H1 (cell line): ENCODE data around the gene PPP6C. TPM values are rescaled to one million over a fixed set of nuclear protein-coding genes. Genes with fewer than 3 reads are reported as not detected.

ENCODE experiments used
- CTCF ChIA-PET: fragments of 300-600 bp; sonication (Branson Sonifier 250); formaldehyde crosslinking; loops from one replicate; lab custom pipeline; 2021; ENCODE audit not compliant: partially characterized antibody; lab: Charles Lee
- POLR2A ChIA-PET: fragments of 300-600 bp; sonication (Branson Sonifier 250); formaldehyde crosslinking; loops from one replicate; lab custom pipeline; 2021; ENCODE audit warnings: inconsistent platforms; ENCODE audit not compliant: partially characterized antibody; lab: Charles Lee
- DNase-seq, 2 experiments: peaks; one replicate each; pipeline versions ENCODE4 v3.0.0 to v3.0.0-alpha.2; 2010 to 2022; ENCODE audit warnings: low spot score in 2 of 2, low read depth in 1 of 2, mixed read lengths in 1 of 2
- FAIRE-seq: peaks from 2 replicates; lab custom pipeline; 2011; peaks lifted over from hg19 to GRCh38; lab: Jason Lieb, UNC
- H2AFZ ChIP-seq: 2 replicates; pipeline ENCODE4 v1.8.1; 2012; ENCODE audit warnings: low read length, inconsistent platforms
- H2AK5ac ChIP-seq: 2 replicates; pipeline ENCODE4 v1.6.1; 2013; ENCODE audit warnings: low read depth, low read length
- H2BK120ac ChIP-seq: replicated peaks from 2 replicates; pipeline ENCODE3; 2013; ENCODE audit warnings: low read depth, low read length, inconsistent platforms
- H2BK12ac ChIP-seq: 2 replicates; pipeline ENCODE4 v1.6.1; 2013; ENCODE audit warnings: low read depth, low read length
- H2BK15ac ChIP-seq: 2 replicates; pipeline ENCODE4 v1.6.1; 2013; ENCODE audit warnings: low read length
- H2BK20ac ChIP-seq: 2 replicates; pipeline ENCODE4 v1.6.1; 2013; ENCODE audit warnings: low read length
- H2BK5ac ChIP-seq: 2 replicates; pipeline ENCODE4 v1.6.1; 2013; ENCODE audit warnings: low read depth, low read length
- H3K14ac ChIP-seq: 2 replicates; pipeline ENCODE4 v1.6.1; 2013; ENCODE audit warnings: inconsistent platforms; ENCODE audit not compliant: insufficient read length
- H3K18ac ChIP-seq: 2 replicates; pipeline ENCODE4 v1.6.1; 2013; ENCODE audit warnings: low read length; ENCODE audit errors: extremely low read depth
- H3K23ac ChIP-seq: 2 replicates; pipeline ENCODE4 v1.6.1; 2013; ENCODE audit warnings: inconsistent platforms; ENCODE audit not compliant: insufficient read length
- H3K23me2 ChIP-seq: 2 replicates; pipeline ENCODE4 v1.6.1; 2013; ENCODE audit warnings: low read depth, low read length
- H3K27ac ChIP-seq: 2 replicates; pipeline ENCODE4 v1.6.1; 2011; ENCODE audit warnings: low read depth, low read length, inconsistent platforms
- H3K27me3 ChIP-seq, 4 experiments: replicated peaks in 1 of 4; 1 replicate in 1 of 4; 2 replicates in 3 of 4; pipeline versions ENCODE4 v1.6.1 to v1.8.1; 2011 to 2013; ENCODE audit warnings: low read length in 3 of 4, mild to moderate bottlenecking in 3 of 4, inconsistent platforms in 2 of 4, mixed read lengths in 2 of 4, moderate library complexity in 1 of 4; ENCODE audit not compliant: control insufficient read depth in 3 of 4, insufficient read depth in 3 of 4; ENCODE audit errors: extremely low read depth in 1 of 4
- H3K36me3 ChIP-seq, 4 experiments: 2 replicates each; pipeline versions ENCODE4 v1.6.1 to v1.8.1; 2011 to 2013; ENCODE audit warnings: mild to moderate bottlenecking in 4 of 4, low read length in 3 of 4, moderate library complexity in 2 of 4, control low read depth in 1 of 4, inconsistent platforms in 1 of 4; ENCODE audit not compliant: insufficient read depth in 4 of 4, control insufficient read depth in 2 of 4
- H3K4ac ChIP-seq: replicated peaks from 2 replicates; pipeline ENCODE3; 2013; ENCODE audit warnings: low read length, low read depth, mixed read lengths, inconsistent platforms; ENCODE audit not compliant: insufficient read length
- H3K4me1 ChIP-seq, 4 experiments: replicated peaks in 1 of 4; 1 replicate in 1 of 4; 2 replicates in 3 of 4; pipeline versions ENCODE4 v1.6.1 to v1.8.1; 2011 to 2013; ENCODE audit warnings: low read length in 3 of 4, inconsistent platforms in 2 of 4, mixed read lengths in 1 of 4; ENCODE audit not compliant: insufficient read depth in 4 of 4, control insufficient read depth in 3 of 4
- H3K4me2 ChIP-seq, 2 experiments: 2 replicates each; pipeline versions ENCODE4 v1.6.1 to v1.8.1; 2011 to 2013; ENCODE audit warnings: low read depth in 2 of 2, low read length in 2 of 2, control low read depth in 1 of 2, inconsistent platforms in 1 of 2, mild to moderate bottlenecking in 1 of 2; ENCODE audit not compliant: insufficient read depth in 1 of 2
- H3K4me3 ChIP-seq, 4 experiments: fragments of 200-600, 300-600 bp in 1 of 4; sonication (generic), shearing (Covaris generic), sonication (Bioruptor Twin) in 1 of 4; 2 replicates each; pipeline versions ENCODE4 v1.5.1 to v1.8.1; 2011 to 2016; ENCODE audit warnings: low read length in 4 of 4, low read depth in 3 of 4, control low read depth in 2 of 4, inconsistent platforms in 2 of 4, mild to moderate bottlenecking in 2 of 4, mixed read lengths in 1 of 4, moderate library complexity in 1 of 4; ENCODE audit not compliant: insufficient read depth in 2 of 4; ENCODE audit errors: extremely low read depth in 1 of 4
- H3K56ac ChIP-seq: replicated peaks from 2 replicates; pipeline ENCODE3; 2013; ENCODE audit warnings: low read depth, mild to moderate bottlenecking, mixed read lengths, low read length, inconsistent platforms; ENCODE audit not compliant: insufficient read length
- H3K79me1 ChIP-seq: 2 replicates; pipeline ENCODE4 v1.6.1; 2013; ENCODE audit warnings: low read depth, low read length, control low read depth
- H3K79me2 ChIP-seq, 2 experiments: 2 replicates each; pipeline versions ENCODE4 v1.6.1 to v1.8.1; 2012 to 2013; ENCODE audit warnings: low read length in 2 of 2, mild to moderate bottlenecking in 2 of 2, inconsistent platforms in 1 of 2; ENCODE audit not compliant: insufficient read depth in 2 of 2, control insufficient read depth in 1 of 2
- H3K9ac ChIP-seq, 4 experiments: replicated peaks in 1 of 4; 1 replicate in 1 of 4; 2 replicates in 3 of 4; pipeline versions ENCODE4 v1.6.1 to v1.8.1; 2011 to 2013; ENCODE audit warnings: low read depth in 3 of 4, low read length in 3 of 4, control low read depth in 2 of 4, mild to moderate bottlenecking in 2 of 4, moderate library complexity in 2 of 4, inconsistent platforms in 1 of 4; ENCODE audit errors: extremely low read depth in 1 of 4
- H3K9me3 ChIP-seq, 2 experiments: 2 replicates each; pipeline versions ENCODE4 v1.6.1 to v1.8.1; 2012 to 2013; ENCODE audit warnings: mild to moderate bottlenecking in 2 of 2, moderate library complexity in 2 of 2, control low read depth in 1 of 2, inconsistent platforms in 1 of 2, low read depth in 1 of 2, low read length in 1 of 2, mixed read lengths in 1 of 2; ENCODE audit not compliant: insufficient read depth in 2 of 2
- H4K20me1 ChIP-seq, 2 experiments: replicated peaks in 1 of 2; 2 replicates each; pipeline versions ENCODE3 to v1.8.1; 2011 to 2013; ENCODE audit warnings: inconsistent platforms in 2 of 2, low read length in 2 of 2, mild to moderate bottlenecking in 1 of 2; ENCODE audit not compliant: insufficient read depth in 2 of 2, control insufficient read depth in 1 of 2
- H4K5ac ChIP-seq: 2 replicates; pipeline ENCODE4 v1.6.1; 2013; ENCODE audit warnings: low read length, low read depth, mixed read lengths, inconsistent platforms; ENCODE audit not compliant: insufficient read length
- H4K8ac ChIP-seq: 2 replicates; pipeline ENCODE4 v1.8.0; 2013; ENCODE audit warnings: mild to moderate bottlenecking, moderate library complexity, low read length, inconsistent platforms; ENCODE audit not compliant: insufficient read depth; ENCODE audit errors: extremely low read depth
- H4K91ac ChIP-seq: replicated peaks from 2 replicates; pipeline ENCODE3; 2013; ENCODE audit warnings: low read length, mixed read lengths, inconsistent platforms; ENCODE audit not compliant: insufficient read length
- ATF3 ChIP-seq: IDR thresholded peaks from 2 replicates; pipeline ENCODE4 v1.6.1; 2011; ENCODE audit warnings: low read depth, mild to moderate bottlenecking, low read length; ENCODE audit not compliant: insufficient read depth
- BACH1 ChIP-seq: IDR thresholded peaks from 2 replicates; pipeline ENCODE4 v1.6.1; 2012; ENCODE audit warnings: low read length, improper control_type of control experiment
- BCL11A ChIP-seq, 2 experiments: IDR thresholded peaks; one replicate each; pipeline ENCODE4 v1.6.1; 2011; ENCODE audit warnings: low read depth in 2 of 2, low read length in 2 of 2, mild to moderate bottlenecking in 2 of 2
- BRCA1 ChIP-seq: IDR thresholded peaks from 2 replicates; pipeline ENCODE4 v1.6.1; 2012; ENCODE audit warnings: low read depth, low read length, improper control_type of control experiment
- CHD1 ChIP-seq: IDR thresholded peaks from 2 replicates; pipeline ENCODE4 v1.6.1; 2012; ENCODE audit warnings: low read depth, low read length, improper control_type of control experiment
- EGR1 ChIP-seq: IDR thresholded peaks from 2 replicates; pipeline ENCODE4 v1.6.1; 2011; ENCODE audit warnings: low read depth, low read length, borderline replicate concordance
- KDM5A ChIP-seq: fragments of 200-600 bp; IDR thresholded peaks from 2 replicates; pipeline ENCODE4 v1.7.1; 2012; ENCODE audit warnings: mild to moderate bottlenecking, low read length, inconsistent platforms, mixed read lengths
- PHF8 ChIP-seq: fragments of 200-600 bp; sonication (generic); conservative IDR thresholded peaks from 2 replicates; pipeline ENCODE4 v1.7.1; 2012; ENCODE audit warnings: low read depth, mild to moderate bottlenecking, inconsistent platforms, low read length, moderate library complexity
- RFX5 ChIP-seq: IDR thresholded peaks from 2 replicates; pipeline ENCODE4 v1.6.1; 2011; ENCODE audit warnings: low read depth, low read length, improper control_type of control experiment, borderline replicate concordance
- RNF2 ChIP-seq: fragments of 200-900, 300-1000 bp; sonication (generic); IDR thresholded peaks from 2 replicates; pipeline ENCODE4 v1.7.1; 2016; ENCODE audit warnings: borderline replicate concordance, low read depth, mild to moderate bottlenecking, antibody characterized with exemption, low read length; ENCODE audit not compliant: poor library complexity, severe bottlenecking; ENCODE audit errors: missing control alignments
- TAF1 ChIP-seq: IDR thresholded peaks from 2 replicates; pipeline ENCODE4 v1.6.1; 2011; ENCODE audit warnings: mild to moderate bottlenecking, low read depth, low read length
- TEAD4 ChIP-seq: IDR thresholded peaks from 2 replicates; pipeline ENCODE4 v1.6.1; 2012; ENCODE audit warnings: low read depth, low read length, inconsistent platforms, mixed read lengths
- YY1 ChIP-seq: IDR thresholded peaks from 2 replicates; pipeline ENCODE4 v1.6.1; 2011; ENCODE audit warnings: low read depth, mild to moderate bottlenecking, low read length
- WGBS, 2 experiments: shearing (Covaris generic) in 1 of 2; methylation state at CpG; one replicate each; pipeline versions ENCODE4 v1.1.6 to v1.1.7; 2013 to 2015; ENCODE audit warnings: low lambda C conversion rate in 2 of 2, mixed read lengths in 2 of 2, inconsistent platforms in 1 of 2, low coverage in 1 of 2, missing lambda C conversion rate in 1 of 2; ENCODE audit not compliant: insufficient replicate concordance in 2 of 2, insufficient coverage in 1 of 2, insufficient read length in 1 of 2; ENCODE audit errors: extremely low coverage in 1 of 2, missing lambda C conversion rate in 1 of 2; 5-methylcytosine and 5-hydroxymethylcytosine counted together
- polyA plus RNA-seq, 7 experiments: library from polyadenylated mRNA; depleted of rRNA in 3 of 7; stranded (reverse) in 5 of 7; unstranded in 2 of 7; fragments of >200 nt in 5 of 7; fragments of 200-250 nt in 2 of 7; gene quantifications; 1 replicate in 5 of 7; 2 replicates in 1 of 7; 4 replicates in 1 of 7; pipeline versions ENCODE4 v1.2.1 to v1.2.3, GENCODE V29; 2011 to 2013; ENCODE audit warnings: missing spikeins in 2 of 7, mixed read lengths in 2 of 7
- total RNA-seq: library from RNA; stranded (reverse); fragmentation: NEBNext Ultra II Directional; extraction: Animal tissue kit (Norgen Biotek cat#: 25700); gene quantifications from 2 replicates; pipeline ENCODE4 v1.2.1, GENCODE V29; 2021

Gene PPP6C
- total and polyA plus RNA-seq, 2 of the 8 experiments (the other 6 are each of a cell fraction or from before 2014, with no cell fraction given), result 22.8 to 52.3 TPM

GRCh38 chr9:125103770-125104460 lies 85.7 kb downstream of the PPP6C start:
- H4K8ac ChIP-seq, result no peak overlapping the region
- H2AFZ ChIP-seq, result no peak overlapping the region
- H3K4me1 ChIP-seq, result no peaks in the 10 kb centered on the region
- H2BK120ac ChIP-seq, result no peak overlapping the region
- POLR2A ChIA-PET, result no interaction called here
- no peak overlapping the region for H2BK20ac ChIP-seq
- no peak overlapping the region for H2AK5ac ChIP-seq
- no peak overlapping the region for H4K5ac ChIP-seq
- no peak overlapping the region for H3K14ac ChIP-seq
- 92% methylated on average over 3 of the region's 3 CpGs; no CpG with 5 or more reads in 1 of the 2 experiments for WGBS, 2 experiments
- peaks cover 0 to 3% (median 0%) of the 10 kb centered on the region in 4 experiments; a peak in 1 of 8 replicates for H3K36me3 ChIP-seq
- H3K27ac ChIP-seq, result no peak overlapping the region
- CTCF ChIA-PET, result no interaction called here
- no peak overlapping the region for H3K4me3 ChIP-seq
- no peak overlapping the region for H2BK15ac ChIP-seq
- no peak overlapping the region for H3K9ac ChIP-seq
- H4K91ac ChIP-seq, result no peak overlapping the region
- FAIRE-seq, result no peak
- H3K9me3 ChIP-seq, result peaks cover 0 to 3% of the 10 kb centered on the region in 2 experiments; a peak in 1 of 4 replicates
- H3K79me1 ChIP-seq, result peaks cover 4% of the 10 kb centered on the region; the same call in 1 of the 2 replicates
- peaks cover 0 to 14% of the 10 kb centered on the region in 2 experiments; a peak in 2 of 4 replicates for H3K79me2 ChIP-seq
- H3K23ac ChIP-seq, result no peak overlapping the region
- no peak overlapping the region for H3K4ac ChIP-seq
- peaks cover 0 to 3% of the 10 kb centered on the region in 2 experiments for H4K20me1 ChIP-seq
- no peak overlapping the region for H3K4me2 ChIP-seq
- H2BK5ac ChIP-seq, result no peak overlapping the region
- H3K18ac ChIP-seq, result no peak overlapping the region
- no peaks in the 10 kb centered on the region for H3K27me3 ChIP-seq
- H2BK12ac ChIP-seq, result no peak overlapping the region
- no peaks in the 10 kb centered on the region for H3K23me2 ChIP-seq
- no peak overlapping the region for H3K56ac ChIP-seq
- no peak for DNase-seq
- TF ChIP-seq RNF2 (no peak), TAF1 (no peak), RFX5 (no peak), BRCA1 (no peak), TEAD4 (no peak), YY1 (no peak), BACH1 (no peak), BCL11A (IDR thresholded peaks at IDR 0.05; ENCODE audit: low read depth in 2 of 2, low read length in 2 of 2) (no peak), CHD1 (no peak), ATF3 (no peak), PHF8 (no peak), KDM5A (no peak), EGR1 (no peak)
